GM23248 (cell line): ENCODE data around the gene NOX1.

Experiments used
- EZH2 ChIP-seq: fragments of 200-600 bp; sonication (generic); IDR thresholded peaks from 2 replicates; pipeline ENCODE4 v1.6.1; 2018; ENCODE audit warnings: antibody characterized with exemption, mild to moderate bottlenecking; ENCODE audit not compliant: insufficient read depth, poor library complexity, severe bottlenecking
- EZH2phosphoT487 ChIP-seq: fragments of 200-600 bp; sonication (generic); IDR thresholded peaks from 2 replicates; pipeline ENCODE4 v1.6.1; 2018; ENCODE audit warnings: antibody characterized with exemption, moderate library complexity, mild to moderate bottlenecking, low read depth; ENCODE audit not compliant: insufficient read depth

GRCh38 chrX:100911731-100912130 lies 37.6 kb upstream of the NOX1 start:
- TF ChIP-seq EZH2phosphoT487 (no peak), EZH2 (no peak)
